Nephron progenitor cell (in vitro differentiated cells): ENCODE data around the gene SLC12A8.

Experiments
- DNase-seq: peaks from one replicate; pipeline ENCODE4 v3.0.0; 2021
- H3K27ac Mint-ChIP-seq: 2 replicates; pipeline ENCODE4 v1.8.0; 2021; ENCODE audit warnings: mild to moderate bottlenecking, moderate library complexity, mixed read lengths
- H3K27me3 Mint-ChIP-seq: 2 replicates; pipeline ENCODE4 v1.8.0; 2021; ENCODE audit warnings: mild to moderate bottlenecking, low read depth, mixed read lengths; ENCODE audit not compliant: poor library complexity
- H3K36me3 Mint-ChIP-seq: 2 replicates; pipeline ENCODE4 v1.8.0; 2021; ENCODE audit warnings: low read depth, mixed read lengths
- H3K4me1 Mint-ChIP-seq: 2 replicates; pipeline ENCODE4 v1.8.0; 2021; ENCODE audit warnings: mixed read lengths
- H3K4me3 Mint-ChIP-seq: 2 replicates; pipeline ENCODE4 v1.8.0; 2021; ENCODE audit warnings: mild to moderate bottlenecking, moderate library complexity, mixed read lengths
- H3K9me3 Mint-ChIP-seq: 2 replicates; pipeline ENCODE4 v1.8.0; 2021; ENCODE audit warnings: mild to moderate bottlenecking, moderate library complexity, mixed read lengths
- CTCF ChIP-seq: fragments of 200-600 bp; sonication (generic); IDR thresholded peaks from 2 replicates; pipeline ENCODE4 v1.5.0; 2021; ENCODE audit warnings: antibody characterized with exemption

SLC12A8 gene

DNA sequence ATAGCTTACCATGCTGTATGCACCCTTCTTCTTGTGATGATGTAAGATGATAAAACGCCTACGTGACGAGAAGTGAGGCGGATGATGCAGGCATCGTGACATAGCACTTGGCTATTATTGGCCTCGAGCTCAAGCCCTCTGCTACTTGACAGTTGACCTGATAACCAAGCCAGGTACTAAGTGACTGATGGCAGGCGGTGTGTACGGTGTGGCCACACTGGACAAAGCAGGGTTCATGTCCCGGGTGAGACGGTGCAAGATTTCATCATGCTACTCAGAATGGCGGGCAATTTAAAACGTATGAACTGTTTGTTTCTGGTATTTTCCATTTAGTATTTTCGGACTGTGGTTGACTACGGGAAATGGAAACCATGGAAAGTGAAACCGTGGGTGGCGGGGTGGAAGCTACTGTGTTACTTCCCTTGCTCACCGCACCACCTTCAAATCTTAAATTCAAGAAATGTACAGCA is 57.7 kb downstream of the SLC12A8 start:
- Mint-ChIP-seq H3K4me1 (peaks cover 33% of the 10 kb centered on the region), H3K36me3 (no peaks in the 10 kb centered on the region), H3K27me3 (peaks cover 3% of the 10 kb centered on the region), H3K4me3 (no peak overlapping the region), H3K27ac (no peak overlapping the region), H3K9me3 (no peaks in the 10 kb centered on the region)
- no peak for TF ChIP-seq CTCF
- DNase-seq: no peak

GRCh38 chr3:125154110-125154509 is 58.4 kb downstream of the SLC12A8 start:
- DNase-seq: no peak
- Mint-ChIP-seq H3K9me3 (no peaks in the 10 kb centered on the region), H3K27me3 (peaks cover under 1% of the 10 kb centered on the region), H3K36me3 (no peaks in the 10 kb centered on the region), H3K4me3 (no peak overlapping the region), H3K4me1 (peaks cover 33% of the 10 kb centered on the region), H3K27ac (no peak overlapping the region)
- no peak for TF ChIP-seq CTCF

GRCh38 chr3:125152951-125153350 is 59.6 kb downstream of the SLC12A8 start:
- Mint-ChIP-seq H3K27me3 (no peaks in the 10 kb centered on the region), H3K36me3 (no peaks in the 10 kb centered on the region), H3K4me1 (peaks cover 38% of the 10 kb centered on the region), H3K9me3 (no peaks in the 10 kb centered on the region), H3K27ac (no peak overlapping the region), H3K4me3 (no peak overlapping the region)
- no peak for TF ChIP-seq CTCF
- no peak for DNase-seq

- TF ChIP-seq CTCF: no peak
- Mint-ChIP-seq H3K36me3 (no peaks in the 10 kb centered on the region), H3K9me3 (no peaks in the 10 kb centered on the region), H3K27me3 (peaks cover 3% of the 10 kb centered on the region), H3K27ac (no peak overlapping the region), H3K4me3 (no peak overlapping the region), H3K4me1 (peaks cover 43% of the 10 kb centered on the region)
- DNase-seq: no peak
These were observed 60.6 kb downstream of the SLC12A8 start for GRCh38 chr3:125151916-125152315.

- Mint-ChIP-seq H3K4me3 (no peak overlapping the region), H3K4me1 (peaks cover 43% of the 10 kb centered on the region), H3K27me3 (peaks cover 3% of the 10 kb centered on the region), H3K9me3 (no peaks in the 10 kb centered on the region), H3K27ac (no peak overlapping the region), H3K36me3 (no peaks in the 10 kb centered on the region)
- TF ChIP-seq CTCF: no peak
- DNase-seq: no peak
These were observed 61.1 kb downstream of the SLC12A8 start for GRCh38 chr3:125151442-125151817.

DNA sequence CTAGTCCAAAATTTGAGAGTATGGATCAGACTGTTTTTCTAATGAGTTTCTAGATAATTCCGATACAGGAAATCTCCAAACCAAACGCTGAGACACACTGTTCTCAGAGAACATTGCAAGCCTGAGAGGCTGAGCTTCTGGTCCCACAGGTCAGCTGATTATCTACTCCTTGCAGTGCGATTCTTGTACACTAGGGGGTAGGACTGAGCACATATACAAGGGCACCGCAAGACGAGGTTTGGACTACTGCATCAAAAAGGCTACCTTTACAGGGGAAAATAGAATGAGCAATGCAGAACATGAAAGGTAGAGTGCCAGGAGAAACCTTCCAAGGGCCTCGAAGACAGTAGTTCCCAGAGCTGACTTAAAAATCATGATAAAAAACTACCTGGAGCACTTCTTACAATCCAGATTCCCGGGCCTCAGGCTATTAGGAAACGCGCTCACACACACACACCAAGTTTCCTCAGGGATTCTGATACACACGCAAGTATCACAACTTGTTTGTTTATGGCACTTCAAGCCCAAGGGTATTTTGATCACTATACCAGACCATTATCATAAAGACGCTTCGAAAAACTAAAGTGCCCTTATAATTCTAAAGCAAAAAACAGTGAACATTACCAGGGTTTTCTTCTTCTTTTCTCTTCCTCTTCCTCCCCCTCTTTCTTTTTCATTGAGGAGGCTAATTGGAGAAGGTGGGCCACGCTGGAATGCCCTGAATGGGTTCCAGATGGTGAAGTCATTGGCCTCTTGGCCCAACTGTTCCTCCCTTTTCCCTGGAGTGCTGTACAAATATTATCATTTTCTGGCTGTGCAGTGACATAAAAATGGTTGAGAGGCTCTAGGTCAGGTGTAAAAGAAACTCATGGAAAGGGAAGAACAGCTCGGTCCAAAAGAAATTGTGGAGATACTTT is 61.8 kb downstream of the SLC12A8 start:
- DNase-seq: peak; percentile 26
- Mint-ChIP-seq H3K9me3 (no peaks in the 10 kb centered on the region), H3K27ac (no peak overlapping the region), H3K4me1 (peaks cover 43% of the 10 kb centered on the region), H3K4me3 (no peak overlapping the region), H3K27me3 (peaks cover 3% of the 10 kb centered on the region), H3K36me3 (no peaks in the 10 kb centered on the region)
- TF ChIP-seq CTCF: peak; percentile 28
